Mononuclear cell (primary cell): Measurements from ENCODE around the gene OVAAL. TPM values are rescaled to one million over a fixed set of nuclear protein-coding genes. Genes with fewer than 3 reads are reported as not detected.
"Not testable (repeated sequence)": the region's sequence is repeated elsewhere in the genome, so short reads cannot be mapped to it uniquely, and the experiment has no call there.

Experiments
- H3K27me3 ChIP-seq: 2 replicates; pipeline ENCODE4 v1.6.0; 2011; ENCODE audit warnings: low read length, control low read depth; ENCODE audit not compliant: insufficient read depth
- H3K4me1 ChIP-seq: 2 replicates; pipeline ENCODE4 v1.5.1; 2011; ENCODE audit warnings: mild to moderate bottlenecking, low read length, control low read depth; ENCODE audit not compliant: insufficient read depth
- H3K4me3 ChIP-seq: 2 replicates; pipeline ENCODE4 v1.5.1; 2011; ENCODE audit warnings: mild to moderate bottlenecking, low read length, moderate library complexity
- H3K9me3 ChIP-seq: 2 replicates; pipeline ENCODE4 v1.5.1; 2011; ENCODE audit warnings: low read depth, mild to moderate bottlenecking, control low read depth, low read length
- total RNA-seq: library from RNA; depleted of rRNA; stranded (reverse); fragments of >200 nt; gene quantifications from one replicate; pipeline ENCODE4 v1.2.3, GENCODE V29; 2012

Gene OVAAL
- total RNA-seq, 1 donor: not detected

- Histone ChIP-seq H3K27me3 (no peaks in the 10 kb centered on the region), H3K9me3 (no peaks in the 10 kb centered on the region), H3K4me1 (no peaks in the 10 kb centered on the region), H3K4me3 (no peak overlapping the region)
These were observed 6.8 kb upstream of the OVAAL start for GRCh38 chr1:180551997-180552396.

GRCh38 chr1:180553046-180553445 lies 5.7 kb upstream of the OVAAL start:
- H3K4me3 ChIP-seq, H3K4me1 ChIP-seq, H3K9me3 ChIP-seq, H3K27me3 ChIP-seq: not testable (repeated sequence)

- Histone ChIP-seq H3K9me3 (no peaks in the 10 kb centered on the region), H3K4me1 (no peaks in the 10 kb centered on the region), H3K27me3 (no peaks in the 10 kb centered on the region), H3K4me3 (no peak overlapping the region)
These were observed 3.4 kb upstream of the OVAAL start for GRCh38 chr1:180555411-180555810.

- Histone ChIP-seq H3K4me3 (no peak overlapping the region), H3K27me3 (no peaks in the 10 kb centered on the region), H3K9me3 (no peaks in the 10 kb centered on the region), H3K4me1 (no peaks in the 10 kb centered on the region)
These were observed 1.6 kb downstream of the OVAAL start for GRCh38 chr1:180560200-180560867.

- H3K4me3 ChIP-seq: no peak overlapping the region
- H3K4me1 ChIP-seq: no peaks in the 10 kb centered on the region
- H3K27me3 ChIP-seq: no peaks in the 10 kb centered on the region
- no peaks in the 10 kb centered on the region for H3K9me3 ChIP-seq
These were observed 2.3 kb downstream of the OVAAL start for GRCh38 chr1:180560868-180561600.

GRCh38 chr1:180562640-180563025 lies 3.9 kb downstream of the OVAAL start:
- no peaks in the 10 kb centered on the region for H3K27me3 ChIP-seq

GRCh38 chr1:180563026-180563827 lies 4.5 kb downstream of the OVAAL start:
- no peaks in the 10 kb centered on the region for H3K27me3 ChIP-seq
- no peaks in the 10 kb centered on the region for H3K9me3 ChIP-seq
- H3K4me3 ChIP-seq: no peak overlapping the region
- H3K4me1 ChIP-seq: no peaks in the 10 kb centered on the region

More at GRCh38 chr1:180562640-180563025, 3.9 kb downstream of the OVAAL start:
- Histone ChIP-seq H3K9me3 (no peaks in the 10 kb centered on the region), H3K4me3 (no peak overlapping the region), H3K4me1 (no peaks in the 10 kb centered on the region)

GRCh38 chr1:180565121-180565871 lies 6.5 kb downstream of the OVAAL start:
- H3K4me3 ChIP-seq: no peak overlapping the region
- no peaks in the 10 kb centered on the region for H3K9me3 ChIP-seq
- no peaks in the 10 kb centered on the region for H3K4me1 ChIP-seq
- no peaks in the 10 kb centered on the region for H3K27me3 ChIP-seq

GRCh38 chr1:180566026-180566425 lies 7.3 kb downstream of the OVAAL start:
- Histone ChIP-seq H3K27me3 (no peaks in the 10 kb centered on the region), H3K4me3 (no peak overlapping the region), H3K4me1 (no peaks in the 10 kb centered on the region), H3K9me3 (no peaks in the 10 kb centered on the region)

- H3K27me3 ChIP-seq: no peaks in the 10 kb centered on the region
- no peaks in the 10 kb centered on the region for H3K9me3 ChIP-seq
- H3K4me3 ChIP-seq: no peak overlapping the region
- H3K4me1 ChIP-seq: no peaks in the 10 kb centered on the region
These were observed 7.7 kb downstream of the OVAAL start for GRCh38 chr1:180566495-180566894.

GRCh38 chr1:180567654-180568053 lies 8.9 kb downstream of the OVAAL start:
- H3K4me1 ChIP-seq: no peaks in the 10 kb centered on the region
- H3K9me3 ChIP-seq: no peaks in the 10 kb centered on the region
- H3K27me3 ChIP-seq: peaks cover 3% of the 10 kb centered on the region
- no peak overlapping the region for H3K4me3 ChIP-seq

- peaks cover 3% of the 10 kb centered on the region for H3K27me3 ChIP-seq
- H3K9me3 ChIP-seq: no peaks in the 10 kb centered on the region
- H3K4me1 ChIP-seq: no peaks in the 10 kb centered on the region
- no peak overlapping the region for H3K4me3 ChIP-seq
These were observed 9.4 kb downstream of the OVAAL start for GRCh38 chr1:180568184-180568583.

- Histone ChIP-seq H3K4me3 (no peak overlapping the region), H3K9me3 (no peaks in the 10 kb centered on the region), H3K4me1 (no peaks in the 10 kb centered on the region), H3K27me3 (peaks cover 6% of the 10 kb centered on the region)
These were observed 12.5 kb downstream of the OVAAL start for GRCh38 chr1:180571060-180571831.
